Panc1 (cell line): Measurements from ENCODE around the gene IL36B. TPM values are rescaled to one million over a fixed set of nuclear protein-coding genes. Genes with fewer than 3 reads are reported as not detected.

Experiments
- ATAC-seq: fragments of 200-7000 bp; cut with Tn5 transposase; 2 replicates; pipeline ENCODE4 v1.9.1; 2020; ENCODE audit warnings: mild to moderate bottlenecking, moderate library complexity
- BruUV-seq: library from RNA; stranded (reverse); fragments of 400-500 nt; replicated peaks from 2 replicates; lab custom pipeline; 2021; lab: Mats Ljungman, UMichigan
- CTCF ChIA-PET: fragments of 300-600 bp; sonication (Branson Sonifier 250); formaldehyde crosslinking; loops from one replicate; lab custom pipeline; 2022; ENCODE audit warnings: antibody characterized with exemption; lab: Charles Lee
- POLR2A ChIA-PET: fragments of 300-600 bp; sonication (Branson Sonifier 250); formaldehyde crosslinking; loops from one replicate; lab custom pipeline; 2022; ENCODE audit warnings: antibody characterized with exemption; lab: Charles Lee
- DNase-seq: peaks from one replicate; pipeline ENCODE4 v3.0.0-alpha.2; 2010; ENCODE audit warnings: low read depth, low spot score
- H3K27ac ChIP-seq: 2 replicates; pipeline ENCODE4 v1.5.1; 2011; ENCODE audit warnings: mild to moderate bottlenecking, low read length, inconsistent platforms
- H3K27me3 ChIP-seq: fragments of 200-500 bp; sonication (Bioruptor generic); 2 replicates; pipeline ENCODE4 v1.6.0; 2014; ENCODE audit warnings: low read length, inconsistent platforms; ENCODE audit not compliant: control insufficient read depth, insufficient read depth
- H3K36me3 ChIP-seq: fragments of 200-500 bp; sonication (Bioruptor generic); 2 replicates; pipeline ENCODE4 v1.5.1; 2014; ENCODE audit warnings: inconsistent platforms, mild to moderate bottlenecking, low read length, moderate library complexity; ENCODE audit not compliant: control insufficient read depth, insufficient read depth
- H3K4me1 ChIP-seq: 2 replicates; pipeline ENCODE4 v1.5.1; 2011; ENCODE audit warnings: inconsistent platforms, mild to moderate bottlenecking, low read length, moderate library complexity; ENCODE audit not compliant: control insufficient read depth, insufficient read depth
- H3K4me3 ChIP-seq, 2 experiments: 2 replicates each; pipeline ENCODE4 v1.5.1; 2011 to 2012; ENCODE audit warnings: low read depth in 2 of 2, low read length in 2 of 2, mild to moderate bottlenecking in 2 of 2, inconsistent platforms in 1 of 2, moderate library complexity in 1 of 2
- H3K9me3 ChIP-seq: fragments of 200-500 bp; sonication (Bioruptor generic); 2 replicates; pipeline ENCODE4 v1.5.1; 2014; ENCODE audit warnings: low read depth, mild to moderate bottlenecking, inconsistent platforms, low read length, moderate library complexity; ENCODE audit not compliant: control insufficient read depth, insufficient read depth
- CTCF ChIP-seq: fragments of 450-650 bp; IDR thresholded peaks from 2 replicates; pipeline ENCODE4 v1.5.1; 2017; ENCODE audit warnings: mild to moderate bottlenecking
- POLR2AphosphoS5 ChIP-seq: IDR thresholded peaks from 2 replicates; pipeline ENCODE4 v1.6.1; 2012; ENCODE audit warnings: mild to moderate bottlenecking, low read depth, low read length, moderate library complexity
- SIN3A ChIP-seq: IDR thresholded peaks from 2 replicates; pipeline ENCODE4 v1.6.1; 2012; ENCODE audit warnings: low read depth, mild to moderate bottlenecking, low read length, moderate library complexity, borderline replicate concordance; ENCODE audit not compliant: insufficient read depth
- TCF7L2 ChIP-seq: IDR thresholded peaks from 2 replicates; pipeline ENCODE4 v1.6.1; 2011; ENCODE audit warnings: mild to moderate bottlenecking, low read depth, low read length, inconsistent platforms
- in situ Hi-C: cut with HindIII; loops from 2 replicates; pipeline ENCODE4 v1.10.0; 2016; ENCODE audit warnings: low sequenced_read_pairs, low pct_unique_long_range_greater_than_20kb
- intact Hi-C: fragments of 100-400 bp; cut with micrococcal nuclease; formaldehyde crosslinking; loops from one replicate; pipeline ENCODE4 v1.10.0; 2022; ENCODE audit not compliant: unreplicated experiment
- total RNA-seq: library from RNA; stranded (reverse); gene quantifications from one replicate; pipeline ENCODE4 v1.2.1, GENCODE V29; 2021; ENCODE audit not compliant: unreplicated experiment
- TF ChIP-seq, protein P1 (sequence below), 2 experiments: IDR thresholded peaks; 2 replicates each; pipeline ENCODE4 v1.6.1; 2011 to 2012; ENCODE audit warnings: low read depth in 2 of 2, control low read depth in 1 of 2, low read length in 1 of 2, mild to moderate bottlenecking in 1 of 2, moderate library complexity in 1 of 2; ENCODE audit not compliant: insufficient read depth in 1 of 2

Gene IL36B
- total RNA-seq, 1 experiment from 2014 or later, result not detected

- ChIA-PET POLR2A (no interaction called here), CTCF (no interaction called here)
- no peak for ATAC-seq
These were observed 3.9 kb upstream of the IL36B start for GRCh38 chr2:113056521-113056920.

DNA sequence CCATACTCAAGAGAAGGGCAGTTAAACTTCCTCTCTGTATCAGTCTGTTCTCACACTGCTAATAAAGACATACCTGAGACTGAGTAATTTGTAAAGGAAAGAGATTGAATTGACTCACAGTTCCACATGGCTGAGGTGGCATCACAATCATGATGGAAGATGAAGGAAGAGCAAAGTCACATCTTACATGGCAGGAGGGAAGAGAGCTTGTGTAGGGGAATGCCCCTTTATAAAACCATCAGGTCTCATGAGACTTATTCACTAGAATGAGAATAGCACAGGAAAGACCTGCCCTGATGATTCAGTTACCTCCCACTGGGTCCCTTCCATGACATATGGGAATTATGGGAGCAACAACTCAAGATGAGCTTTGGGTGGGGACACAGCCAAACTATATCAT is 1.4 kb upstream of the IL36B start:
- ChIA-PET CTCF (no interaction called here), POLR2A (no interaction called here)
- BruUV-seq, result no TSS peak
- DNase-seq (no peak), ATAC-seq (no peak)
- Histone ChIP-seq H3K27ac (no peak overlapping the region), H3K27me3 (no peaks in the 10 kb centered on the region), H3K9me3 (no peaks in the 10 kb centered on the region), H3K36me3 (no peaks in the 10 kb centered on the region), H3K4me3 (no peak overlapping the region), H3K4me1 (no peaks in the 10 kb centered on the region)
- in situ Hi-C loops, result no loop called here
- TF ChIP-seq POLR2AphosphoS5 (no peak), TCF7L2 (no peak), SIN3A (no peak), CTCF (no peak)
- TF ChIP-seq, protein P1, sequence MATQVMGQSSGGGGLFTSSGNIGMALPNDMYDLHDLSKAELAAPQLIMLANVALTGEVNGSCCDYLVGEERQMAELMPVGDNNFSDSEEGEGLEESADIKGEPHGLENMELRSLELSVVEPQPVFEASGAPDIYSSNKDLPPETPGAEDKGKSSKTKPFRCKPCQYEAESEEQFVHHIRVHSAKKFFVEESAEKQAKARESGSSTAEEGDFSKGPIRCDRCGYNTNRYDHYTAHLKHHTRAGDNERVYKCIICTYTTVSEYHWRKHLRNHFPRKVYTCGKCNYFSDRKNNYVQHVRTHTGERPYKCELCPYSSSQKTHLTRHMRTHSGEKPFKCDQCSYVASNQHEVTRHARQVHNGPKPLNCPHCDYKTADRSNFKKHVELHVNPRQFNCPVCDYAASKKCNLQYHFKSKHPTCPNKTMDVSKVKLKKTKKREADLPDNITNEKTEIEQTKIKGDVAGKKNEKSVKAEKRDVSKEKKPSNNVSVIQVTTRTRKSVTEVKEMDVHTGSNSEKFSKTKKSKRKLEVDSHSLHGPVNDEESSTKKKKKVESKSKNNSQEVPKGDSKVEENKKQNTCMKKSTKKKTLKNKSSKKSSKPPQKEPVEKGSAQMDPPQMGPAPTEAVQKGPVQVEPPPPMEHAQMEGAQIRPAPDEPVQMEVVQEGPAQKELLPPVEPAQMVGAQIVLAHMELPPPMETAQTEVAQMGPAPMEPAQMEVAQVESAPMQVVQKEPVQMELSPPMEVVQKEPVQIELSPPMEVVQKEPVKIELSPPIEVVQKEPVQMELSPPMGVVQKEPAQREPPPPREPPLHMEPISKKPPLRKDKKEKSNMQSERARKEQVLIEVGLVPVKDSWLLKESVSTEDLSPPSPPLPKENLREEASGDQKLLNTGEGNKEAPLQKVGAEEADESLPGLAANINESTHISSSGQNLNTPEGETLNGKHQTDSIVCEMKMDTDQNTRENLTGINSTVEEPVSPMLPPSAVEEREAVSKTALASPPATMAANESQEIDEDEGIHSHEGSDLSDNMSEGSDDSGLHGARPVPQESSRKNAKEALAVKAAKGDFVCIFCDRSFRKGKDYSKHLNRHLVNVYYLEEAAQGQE (IDR thresholded peaks at IDR 0.05; ENCODE audit: insufficient read depth in 1 of 2, low read depth in 2 of 2, low read length in 1 of 2), result no peak
- intact Hi-C loops, result no loop called here

More at GRCh38 chr2:113056521-113056920, 3.9 kb upstream of the IL36B start:
- TF ChIP-seq TCF7L2, result no peak
- no peak for TF ChIP-seq POLR2AphosphoS5
- TF ChIP-seq, protein P1 (IDR thresholded peaks at IDR 0.05; ENCODE audit: insufficient read depth in 1 of 2, low read depth in 2 of 2, low read length in 1 of 2), result no peak
- no peak for TF ChIP-seq SIN3A
- no peak for TF ChIP-seq CTCF
- Histone ChIP-seq H3K27ac (no peak overlapping the region), H3K4me1 (no peaks in the 10 kb centered on the region), H3K9me3 (no peaks in the 10 kb centered on the region), H3K36me3 (no peaks in the 10 kb centered on the region), H3K4me3 (no peak overlapping the region), H3K27me3 (no peaks in the 10 kb centered on the region)
- no peak for DNase-seq
- in situ Hi-C loops (no loop called here), intact Hi-C loops (no loop called here)
- BruUV-seq, result no TSS peak
